HCT116 (cell line): ENCODE results near the gene UBE2L3. TPM values are rescaled to one million over a fixed set of nuclear protein-coding genes. Genes with fewer than 3 reads are reported as not detected.

Experiments
- ATAC-seq: fragments of 200-7000 bp; cut with Tn5 transposase; 2 replicates; pipeline ENCODE4 v1.9.1; 2020; ENCODE audit warnings: mild to moderate bottlenecking, moderate library complexity
- BruUV-seq: library from RNA; stranded (reverse); fragments of 400-500 nt; replicated peaks from 2 replicates; lab custom pipeline; 2021; lab: Mats Ljungman, UMichigan
- CTCF ChIA-PET: fragments of 300-600 bp; sonication (Branson Sonifier 250); formaldehyde crosslinking; loops from one replicate; lab custom pipeline; 2021; ENCODE audit warnings: antibody characterized with exemption; lab: Charles Lee
- POLR2A ChIA-PET: fragments of 300-600, 350-600 bp; sonication (Branson Sonifier 250); formaldehyde crosslinking; loops from one replicate; lab custom pipeline; 2021; ENCODE audit warnings: antibody characterized with exemption; lab: Charles Lee
- RAD21 ChIA-PET, 2 experiments: fragments of 300-600 bp; sonication (Branson Sonifier 250); formaldehyde crosslinking; loops; one replicate each; lab custom pipeline; 2023; ENCODE audit warnings: low total read pairs in 2 of 2; ENCODE audit not compliant: uncharacterized antibody in 2 of 2, unreplicated experiment in 2 of 2, low non-redundant PET in 1 of 2; lab: Charles Lee
- DNase-seq: peaks from one replicate; pipeline ENCODE4 v3.0.0-alpha.2; 2010; ENCODE audit warnings: low read depth, low spot score
- H2AFZ ChIP-seq: fragments of 200-600 bp; shearing (Covaris generic), sonication (generic); 2 replicates; pipeline ENCODE4 v1.6.1; 2017; ENCODE audit warnings: low read depth, mixed run types, mixed read lengths, antibody characterized with exemption, low read length; ENCODE audit not compliant: poor library complexity, severe bottlenecking
- H3K27ac ChIP-seq: 2 replicates; pipeline ENCODE4 v1.5.1; 2012; ENCODE audit warnings: low read depth, low read length
- H3K27me3 ChIP-seq: fragments of 200-600 bp; sonication (generic); 2 replicates; pipeline ENCODE4 v1.6.1; 2016; ENCODE audit warnings: mixed run types, low read length, mixed read lengths; ENCODE audit not compliant: insufficient read depth
- H3K36me3 ChIP-seq, 2 experiments: fragments of 200-500 bp in 1 of 2; fragments of 200-600 bp in 1 of 2; sonication (Bioruptor generic) in 1 of 2; sonication (generic) in 1 of 2; 2 replicates each; pipeline versions ENCODE4 v1.5.1 to v1.6.1; 2014 to 2016; ENCODE audit warnings: low read length in 2 of 2, inconsistent platforms in 1 of 2, mixed read lengths in 1 of 2, mixed run types in 1 of 2; ENCODE audit not compliant: insufficient read depth in 2 of 2, control insufficient read depth in 1 of 2
- H3K4me1 ChIP-seq, 2 experiments: fragments of 200-600 bp in 1 of 2; sonication (generic) in 1 of 2; 2 replicates each; pipeline versions ENCODE4 v1.5.1 to v1.6.1; 2012 to 2017; ENCODE audit warnings: low read length in 2 of 2, inconsistent platforms in 1 of 2, mild to moderate bottlenecking in 1 of 2, mixed read lengths in 1 of 2, mixed run types in 1 of 2, moderate library complexity in 1 of 2; ENCODE audit not compliant: insufficient read depth in 2 of 2, control insufficient read depth in 1 of 2
- H3K4me2 ChIP-seq: fragments of 200-600 bp; sonication (generic); 2 replicates; pipeline ENCODE4 v1.6.1; 2017; ENCODE audit warnings: mixed run types, low read length, mixed read lengths
- H3K4me3 ChIP-seq, 2 experiments: fragments of 200-600 bp in 1 of 2; sonication (generic) in 1 of 2; replicated peaks in 1 of 2; 2 replicates each; pipeline ENCODE4 v1.5.1; 2011 to 2016; ENCODE audit warnings: low read length in 2 of 2, control low read depth in 1 of 2, low read depth in 1 of 2, mild to moderate bottlenecking in 1 of 2, mixed read lengths in 1 of 2, mixed run types in 1 of 2
- H3K79me2 ChIP-seq: fragments of 200-600 bp; sonication (generic); 2 replicates; pipeline ENCODE4 v1.6.1; 2017; ENCODE audit warnings: mild to moderate bottlenecking, mixed run types, low read length, moderate library complexity, mixed read lengths; ENCODE audit not compliant: insufficient read depth
- H3K9ac ChIP-seq: fragments of 200-600 bp; sonication (generic); 2 replicates; pipeline ENCODE4 v1.6.1; 2016; ENCODE audit warnings: low read length, mixed read lengths
- H3K9me2 ChIP-seq: fragments of 200-600 bp; sonication (generic), shearing (Covaris generic); 2 replicates; pipeline ENCODE4 v1.6.1; 2017; ENCODE audit warnings: mixed run types, mild to moderate bottlenecking, moderate library complexity; ENCODE audit not compliant: insufficient read depth
- H3K9me3 ChIP-seq, 2 experiments: fragments of 200-500 bp in 1 of 2; fragments of 200-600 bp in 1 of 2; sonication (Bioruptor generic) in 1 of 2; sonication (generic) in 1 of 2; 2 replicates each; pipeline ENCODE4 v1.6.1; 2014 to 2017; ENCODE audit warnings: low read length in 2 of 2, mixed read lengths in 2 of 2, inconsistent platforms in 1 of 2, low read depth in 1 of 2, mild to moderate bottlenecking in 1 of 2, mixed run types in 1 of 2, moderate library complexity in 1 of 2; ENCODE audit not compliant: control insufficient read depth in 1 of 2, insufficient read depth in 1 of 2
- H4K20me1 ChIP-seq: fragments of 200-600 bp; sonication (generic), shearing (Covaris generic); 2 replicates; pipeline ENCODE4 v1.6.1; 2017; ENCODE audit warnings: mixed run types, mild to moderate bottlenecking, moderate library complexity; ENCODE audit not compliant: insufficient read depth
- EZH2phosphoT487 ChIP-seq: fragments of 200-600 bp; IDR thresholded peaks from 2 replicates; pipeline ENCODE4 v1.6.1; 2018; ENCODE audit warnings: antibody characterized with exemption, borderline replicate concordance
- JUND ChIP-seq: IDR thresholded peaks from 2 replicates; pipeline ENCODE4 v1.6.1; 2012
- RAD21 ChIP-seq: IDR thresholded peaks from 2 replicates; pipeline ENCODE4 v1.6.1; 2012; ENCODE audit warnings: low read depth, mild to moderate bottlenecking
- SP1 ChIP-seq: IDR thresholded peaks from 2 replicates; pipeline ENCODE4 v1.6.1; 2012; ENCODE audit warnings: low read depth
- YY1 ChIP-seq: IDR thresholded peaks from 2 replicates; pipeline ENCODE4 v1.6.1; 2011; ENCODE audit warnings: low read length, low read depth, moderate library complexity, mild to moderate bottlenecking; ENCODE audit not compliant: insufficient replicate concordance; ENCODE audit errors: extremely low read depth
- intact Hi-C: fragments of 100-400 bp; cut with micrococcal nuclease; formaldehyde crosslinking; loops from 2 replicates; pipeline ENCODE4 v1.10.0; 2022
- total RNA-seq: library from RNA; stranded (reverse); gene quantifications from one replicate; pipeline ENCODE4 v1.2.1, GENCODE V29; 2021; ENCODE audit not compliant: unreplicated experiment
- TF ChIP-seq, protein P1 (sequence below): IDR thresholded peaks from 2 replicates; pipeline ENCODE4 v1.6.1; 2012
- TF ChIP-seq, protein P2 (sequence below), 3 experiments: fragments of 200-600 bp in 1 of 3; sonication (generic) in 1 of 3; IDR thresholded peaks in 2 of 3; conservative IDR thresholded peaks in 1 of 3; 2 replicates each; pipeline ENCODE4 v1.5.1; 2012 to 2017; ENCODE audit warnings: low read depth in 2 of 3, low read length in 2 of 3, antibody characterized with exemption in 1 of 3, borderline replicate concordance in 1 of 3, control low read depth in 1 of 3, mild to moderate bottlenecking in 1 of 3, mixed read lengths in 1 of 3, mixed run types in 1 of 3, moderate library complexity in 1 of 3; ENCODE audit not compliant: insufficient read depth in 1 of 3
- TF ChIP-seq, protein P3 (sequence below): IDR thresholded peaks from 2 replicates; pipeline ENCODE4 v1.6.1; 2012; ENCODE audit warnings: low read depth
- TF ChIP-seq, protein P4 (sequence below): IDR thresholded peaks from 2 replicates; pipeline ENCODE4 v1.6.1; 2011; ENCODE audit warnings: mild to moderate bottlenecking, low read length, moderate library complexity; ENCODE audit not compliant: insufficient replicate concordance; ENCODE audit errors: extremely low read depth

The UBE2L3 gene
- total RNA-seq, 1 experiment from 2014 or later, result 55.6 TPM

DNA sequence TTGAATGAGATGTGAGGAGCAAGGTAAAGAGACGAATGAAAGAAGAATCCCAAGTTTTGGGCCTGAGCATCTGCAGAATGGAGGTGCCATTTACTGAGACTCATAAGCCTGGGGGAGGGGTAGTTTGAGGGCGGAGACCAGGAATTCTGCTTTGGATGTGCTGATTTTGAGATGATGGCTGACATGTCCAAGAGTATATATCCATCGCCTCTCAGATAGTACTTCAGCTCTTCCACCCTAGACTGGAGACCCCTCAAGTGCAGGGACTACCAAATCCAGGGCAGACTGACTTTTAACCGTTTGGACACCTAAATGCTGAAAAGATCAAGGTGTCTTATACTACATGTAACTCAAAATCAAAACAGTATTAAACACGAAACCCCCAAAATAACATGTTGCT is 73.3 kb downstream of the UBE2L3 start:
- Histone ChIP-seq H3K27ac (no peak overlapping the region; the same call in 1 of the 2 replicates), H4K20me1 (no peaks in the 10 kb centered on the region), H3K79me2 (peaks cover 21% of the 10 kb centered on the region; the same call in 1 of the 2 replicates), H3K9ac (0 out of 2 replicates have a peak overlapping the region, but pooled peaks have one; percentile 97), H2AFZ (no peak overlapping the region), H3K4me2 (peak overlapping the region; percentile 94), H3K9me2 (no peaks in the 10 kb centered on the region), H3K27me3 (no peaks in the 10 kb centered on the region), H3K4me3 (peak overlapping the region in 1 of 2 experiments; percentile 93; a peak in 1 of 4 replicates), H3K36me3 (peaks cover 3 to 5% of the 10 kb centered on the region in 2 experiments; a peak in 2 of 4 replicates), H3K4me1 (peaks cover 12 to 31% of the 10 kb centered on the region in 2 experiments), H3K9me3 (no peaks in the 10 kb centered on the region)
- intact Hi-C loops, result loop anchor here (2.0 kb wide), 1 partner anchor 74 kb away; the partner anchor contains the start of gene UBE2L3
- RAD21 ChIA-PET, result interaction anchor here (0.6 to 1.2 kb wide), 3 partner anchors 11 to 65 kb away, joined by 3 to 7 read pairs (median 5); no protein-coding TSS in a partner anchor
- ATAC-seq, result no peak
- BruUV-seq, result no TSS peak
- no peak for DNase-seq
- POLR2A ChIA-PET, result interaction anchor here (0.6 to 3.3 kb wide), 4 partner anchors 8 to 27 kb away, joined by 3 to 43 read pairs (median 12); partner anchors contain the start of genes CCDC116, PPIL2 and YDJC
- CTCF ChIA-PET, result interaction anchor here (1.2 to 3.7 kb wide), 5 partner anchors 9 to 193 kb away, joined by 3 to 103 read pairs (median 16); partner anchors contain the start of genes CCDC116 and YDJC
- no peak for TF ChIP-seq YY1
- TF ChIP-seq, protein P1, sequence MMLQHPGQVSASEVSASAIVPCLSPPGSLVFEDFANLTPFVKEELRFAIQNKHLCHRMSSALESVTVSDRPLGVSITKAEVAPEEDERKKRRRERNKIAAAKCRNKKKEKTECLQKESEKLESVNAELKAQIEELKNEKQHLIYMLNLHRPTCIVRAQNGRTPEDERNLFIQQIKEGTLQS, result no peak
- TF ChIP-seq EZH2phosphoT487, result no peak
- TF ChIP-seq JUND, result no peak
- no peak for TF ChIP-seq RAD21
- TF ChIP-seq, protein P2, sequence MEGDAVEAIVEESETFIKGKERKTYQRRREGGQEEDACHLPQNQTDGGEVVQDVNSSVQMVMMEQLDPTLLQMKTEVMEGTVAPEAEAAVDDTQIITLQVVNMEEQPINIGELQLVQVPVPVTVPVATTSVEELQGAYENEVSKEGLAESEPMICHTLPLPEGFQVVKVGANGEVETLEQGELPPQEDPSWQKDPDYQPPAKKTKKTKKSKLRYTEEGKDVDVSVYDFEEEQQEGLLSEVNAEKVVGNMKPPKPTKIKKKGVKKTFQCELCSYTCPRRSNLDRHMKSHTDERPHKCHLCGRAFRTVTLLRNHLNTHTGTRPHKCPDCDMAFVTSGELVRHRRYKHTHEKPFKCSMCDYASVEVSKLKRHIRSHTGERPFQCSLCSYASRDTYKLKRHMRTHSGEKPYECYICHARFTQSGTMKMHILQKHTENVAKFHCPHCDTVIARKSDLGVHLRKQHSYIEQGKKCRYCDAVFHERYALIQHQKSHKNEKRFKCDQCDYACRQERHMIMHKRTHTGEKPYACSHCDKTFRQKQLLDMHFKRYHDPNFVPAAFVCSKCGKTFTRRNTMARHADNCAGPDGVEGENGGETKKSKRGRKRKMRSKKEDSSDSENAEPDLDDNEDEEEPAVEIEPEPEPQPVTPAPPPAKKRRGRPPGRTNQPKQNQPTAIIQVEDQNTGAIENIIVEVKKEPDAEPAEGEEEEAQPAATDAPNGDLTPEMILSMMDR (IDR thresholded peaks at IDR 0.05 in 2 of 3, conservative IDR thresholded peaks at IDR 0.05 in 1 of 3; ENCODE audit: borderline replicate concordance in 1 of 3, insufficient read depth in 1 of 3, low read depth in 2 of 3, low read length in 2 of 3), result no peak
- TF ChIP-seq, protein P3, sequence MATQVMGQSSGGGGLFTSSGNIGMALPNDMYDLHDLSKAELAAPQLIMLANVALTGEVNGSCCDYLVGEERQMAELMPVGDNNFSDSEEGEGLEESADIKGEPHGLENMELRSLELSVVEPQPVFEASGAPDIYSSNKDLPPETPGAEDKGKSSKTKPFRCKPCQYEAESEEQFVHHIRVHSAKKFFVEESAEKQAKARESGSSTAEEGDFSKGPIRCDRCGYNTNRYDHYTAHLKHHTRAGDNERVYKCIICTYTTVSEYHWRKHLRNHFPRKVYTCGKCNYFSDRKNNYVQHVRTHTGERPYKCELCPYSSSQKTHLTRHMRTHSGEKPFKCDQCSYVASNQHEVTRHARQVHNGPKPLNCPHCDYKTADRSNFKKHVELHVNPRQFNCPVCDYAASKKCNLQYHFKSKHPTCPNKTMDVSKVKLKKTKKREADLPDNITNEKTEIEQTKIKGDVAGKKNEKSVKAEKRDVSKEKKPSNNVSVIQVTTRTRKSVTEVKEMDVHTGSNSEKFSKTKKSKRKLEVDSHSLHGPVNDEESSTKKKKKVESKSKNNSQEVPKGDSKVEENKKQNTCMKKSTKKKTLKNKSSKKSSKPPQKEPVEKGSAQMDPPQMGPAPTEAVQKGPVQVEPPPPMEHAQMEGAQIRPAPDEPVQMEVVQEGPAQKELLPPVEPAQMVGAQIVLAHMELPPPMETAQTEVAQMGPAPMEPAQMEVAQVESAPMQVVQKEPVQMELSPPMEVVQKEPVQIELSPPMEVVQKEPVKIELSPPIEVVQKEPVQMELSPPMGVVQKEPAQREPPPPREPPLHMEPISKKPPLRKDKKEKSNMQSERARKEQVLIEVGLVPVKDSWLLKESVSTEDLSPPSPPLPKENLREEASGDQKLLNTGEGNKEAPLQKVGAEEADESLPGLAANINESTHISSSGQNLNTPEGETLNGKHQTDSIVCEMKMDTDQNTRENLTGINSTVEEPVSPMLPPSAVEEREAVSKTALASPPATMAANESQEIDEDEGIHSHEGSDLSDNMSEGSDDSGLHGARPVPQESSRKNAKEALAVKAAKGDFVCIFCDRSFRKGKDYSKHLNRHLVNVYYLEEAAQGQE, result no peak
- TF ChIP-seq, protein P4, sequence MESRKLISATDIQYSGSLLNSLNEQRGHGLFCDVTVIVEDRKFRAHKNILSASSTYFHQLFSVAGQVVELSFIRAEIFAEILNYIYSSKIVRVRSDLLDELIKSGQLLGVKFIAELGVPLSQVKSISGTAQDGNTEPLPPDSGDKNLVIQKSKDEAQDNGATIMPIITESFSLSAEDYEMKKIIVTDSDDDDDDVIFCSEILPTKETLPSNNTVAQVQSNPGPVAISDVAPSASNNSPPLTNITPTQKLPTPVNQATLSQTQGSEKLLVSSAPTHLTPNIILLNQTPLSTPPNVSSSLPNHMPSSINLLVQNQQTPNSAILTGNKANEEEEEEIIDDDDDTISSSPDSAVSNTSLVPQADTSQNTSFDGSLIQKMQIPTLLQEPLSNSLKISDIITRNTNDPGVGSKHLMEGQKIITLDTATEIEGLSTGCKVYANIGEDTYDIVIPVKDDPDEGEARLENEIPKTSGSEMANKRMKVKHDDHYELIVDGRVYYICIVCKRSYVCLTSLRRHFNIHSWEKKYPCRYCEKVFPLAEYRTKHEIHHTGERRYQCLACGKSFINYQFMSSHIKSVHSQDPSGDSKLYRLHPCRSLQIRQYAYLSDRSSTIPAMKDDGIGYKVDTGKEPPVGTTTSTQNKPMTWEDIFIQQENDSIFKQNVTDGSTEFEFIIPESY, result no peak
- no peak for TF ChIP-seq SP1
